GM18858 (cell line): ENCODE data around the gene SP6.
A peak's percentile ranks its signal among the peaks of the same experiment; 100 is the strongest.

Experiments
- ATAC-seq: cut with Tn5 transposase; IDR thresholded peaks from one replicate; pipeline ENCODE4 v1.9.1; 2021; ENCODE audit not compliant: unreplicated experiment

Gene SP6

GRCh38 chr17:47838636-47839035, 12.3 kb downstream of the SP6 start:
- ATAC-seq = no peak

- no peak for ATAC-seq
These were observed 13.4 kb downstream of the SP6 start for GRCh38 chr17:47837401-47838039.

GRCh38 chr17:47836601-47837000, 14.4 kb downstream of the SP6 start:
- no peak for ATAC-seq

GRCh38 chr17:47834756-47835155, 16.2 kb downstream of the SP6 start:
- ATAC-seq = no peak

- ATAC-seq = no peak
These were observed 19.0 kb downstream of the SP6 start for GRCh38 chr17:47831934-47832327.

- ATAC-seq = peak; percentile 55
These were observed 19.7 kb downstream of the SP6 start, which contains the start of the genes LRRC46 and MRPL10 for GRCh38 chr17:47831003-47831933. Gene LRRC46, plus strand, starts transcription at chr17:47831670. Its CDS starts 320 bp downstream, at chr17:47831990. Gene MRPL10, minus strand, starts transcription at chr17:47831541. Its CDS starts 30 bp downstream, at chr17:47831511.

- ATAC-seq = no peak
These were observed 20.5 kb downstream of the SP6 start for GRCh38 chr17:47830396-47831002.

GRCh38 chr17:47829870-47830269, 21.1 kb downstream of the SP6 start:
- no peak for ATAC-seq

- ATAC-seq = no peak
These were observed 27.4 kb downstream of the SP6 start for GRCh38 chr17:47823519-47823918.

GRCh38 chr17:47822785-47823184, 28.2 kb downstream of the SP6 start:
- no peak for ATAC-seq

GRCh38 chr17:47821424-47822391, 29.3 kb downstream of the SP6 start, which contains the start of gene OSBPL7:
Gene OSBPL7, minus strand, starts transcription at chr17:47821794. Its CDS starts 1,516 bp downstream, at chr17:47820278.
- ATAC-seq = peak; percentile 66

- ATAC-seq = no peak
These were observed 29.9 kb downstream of the SP6 start for GRCh38 chr17:47821031-47821423.

GRCh38 chr17:47820033-47820789, 30.8 kb downstream of the SP6 start:
- no peak for ATAC-seq

- no peak for ATAC-seq
These were observed 31.5 kb downstream of the SP6 start for GRCh38 chr17:47819475-47819874.

- no peak for ATAC-seq
These were observed 32.8 kb downstream of the SP6 start for GRCh38 chr17:47818002-47818695.

- ATAC-seq = no peak
These were observed 34.0 kb downstream of the SP6 start for GRCh38 chr17:47816947-47817346.

GRCh38 chr17:47816111-47816735, 34.7 kb downstream of the SP6 start:
- ATAC-seq = no peak

GRCh38 chr17:47815106-47815918, 35.7 kb downstream of the SP6 start:
- ATAC-seq = no peak
